Inflammatory macrophage treated with lipopolysaccharide for 1 hour (primary cell): ENCODE measurements around the gene PATE3.

Source experiments
- DNase-seq, 2 donors: peaks; one replicate each; pipeline ENCODE4 v3.0.0-alpha.2; 2020 to 2022

Gene PATE3

DNA sequence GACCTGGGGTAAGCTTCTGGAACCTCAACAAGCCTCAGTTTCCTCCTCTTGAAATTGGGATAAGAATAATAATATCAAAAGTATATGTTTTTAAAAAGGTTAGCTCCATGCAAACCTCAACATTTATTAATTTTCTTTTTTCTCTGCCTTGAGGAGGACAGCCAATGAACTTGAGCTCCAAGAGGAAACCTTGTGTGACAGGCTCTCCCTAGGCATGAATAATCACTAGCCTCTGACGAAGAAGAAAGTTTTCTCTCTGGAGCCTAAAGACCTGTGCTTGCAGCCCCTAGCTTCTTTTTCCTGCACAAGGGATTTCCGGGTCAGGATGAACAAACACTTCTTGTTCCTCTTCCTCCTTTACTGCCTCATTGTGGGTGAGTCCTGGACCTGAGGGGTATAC is at the start of gene PATE3:
Gene PATE3, plus strand, starts transcription at position 301 of the 400 bp plus-strand sequence. Its CDS starts 25 bp downstream, at position 326.
- DNase-seq, result no peak

- DNase-seq, result no peak
These were observed 47.3 kb upstream of the PATE3 start for GRCh38 chr11:125740617-125741016.

GRCh38 chr11:125743681-125744080 is 44.2 kb upstream of the PATE3 start:
- no peak for DNase-seq

DNA sequence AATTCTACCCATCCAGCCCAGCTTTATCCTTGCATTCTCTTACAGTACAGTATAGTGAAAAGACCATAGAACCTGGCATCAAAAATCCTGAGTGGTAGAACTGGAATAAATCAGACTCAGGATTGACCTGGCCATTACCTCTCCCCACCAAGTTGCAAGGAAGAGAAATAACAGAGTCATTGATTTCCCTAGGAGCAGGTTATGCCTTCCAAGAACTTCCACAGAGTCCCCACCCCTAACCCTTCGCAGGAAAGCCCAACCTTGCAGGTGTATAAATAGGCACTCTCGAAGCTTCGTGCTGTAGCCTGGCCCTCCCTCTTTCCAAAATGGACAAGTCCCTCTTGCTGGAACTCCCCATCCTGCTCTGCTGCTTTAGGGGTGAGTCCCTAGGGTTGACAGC is 41.9 kb upstream of the PATE3 start, which contains the start of gene PATE1:
Gene PATE1, plus strand, starts transcription at position 301 of the 400 bp plus-strand sequence. Its CDS starts 26 bp downstream, at position 327.
- no peak for DNase-seq

GRCh38 chr11:125750629-125751028 is 37.3 kb upstream of the PATE3 start:
- DNase-seq, result no peak

DNA sequence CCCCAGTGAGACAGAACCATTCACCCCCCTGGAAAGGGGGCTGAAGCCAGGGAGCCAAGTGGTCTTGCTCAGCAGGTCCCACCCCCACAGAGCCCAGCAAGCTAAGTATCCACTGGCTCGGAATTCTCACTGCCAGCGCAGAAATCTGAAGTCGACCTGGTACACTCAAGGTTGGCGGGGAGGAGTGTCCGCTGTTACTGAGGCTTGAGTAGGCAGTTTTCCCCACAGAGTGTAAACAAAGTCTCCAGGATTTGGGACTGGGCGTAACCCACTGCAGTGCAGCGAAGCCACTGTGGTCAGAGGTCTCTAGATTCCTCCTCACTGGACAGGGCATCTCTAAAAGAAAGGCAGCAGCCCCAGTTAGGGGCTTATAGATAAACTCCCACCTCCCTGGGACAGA is 31.9 kb upstream of the PATE3 start:
- no peak for DNase-seq

DNA sequence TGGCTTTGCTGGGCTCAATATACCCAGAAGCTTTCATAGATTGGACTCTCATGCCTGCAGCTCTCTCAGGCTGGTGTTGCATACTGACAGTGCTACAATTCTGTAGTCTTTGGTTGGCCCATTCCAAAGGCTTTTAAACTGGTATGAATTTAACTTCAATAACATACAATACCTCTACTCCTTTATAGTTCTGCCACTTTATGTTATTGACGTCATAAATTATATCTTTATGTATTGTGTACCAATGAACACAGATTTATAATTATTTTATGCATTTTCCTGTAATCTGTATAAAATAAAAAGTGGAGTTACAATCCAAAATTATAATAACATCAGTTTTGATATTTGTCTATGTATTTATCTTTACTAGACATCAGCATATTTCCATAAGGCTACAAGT is 25.5 kb upstream of the PATE3 start:
- DNase-seq, result no peak

GRCh38 chr11:125763483-125763882 is 24.4 kb upstream of the PATE3 start:
- DNase-seq, result no peak

GRCh38 chr11:125766251-125766650 is 21.7 kb upstream of the PATE3 start:
- no peak for DNase-seq

GRCh38 chr11:125768336-125769046 is 19.4 kb upstream of the PATE3 start:
- DNase-seq, result no peak

GRCh38 chr11:125770583-125770982 is 17.3 kb upstream of the PATE3 start:
- DNase-seq, result no peak

GRCh38 chr11:125772834-125773505 is 15.0 kb upstream of the PATE3 start:
- DNase-seq, result no peak

GRCh38 chr11:125773516-125773915 is 14.4 kb upstream of the PATE3 start:
- DNase-seq, result no peak

GRCh38 chr11:125777309-125777708 is 10.6 kb upstream of the PATE3 start:
- no peak for DNase-seq

DNA sequence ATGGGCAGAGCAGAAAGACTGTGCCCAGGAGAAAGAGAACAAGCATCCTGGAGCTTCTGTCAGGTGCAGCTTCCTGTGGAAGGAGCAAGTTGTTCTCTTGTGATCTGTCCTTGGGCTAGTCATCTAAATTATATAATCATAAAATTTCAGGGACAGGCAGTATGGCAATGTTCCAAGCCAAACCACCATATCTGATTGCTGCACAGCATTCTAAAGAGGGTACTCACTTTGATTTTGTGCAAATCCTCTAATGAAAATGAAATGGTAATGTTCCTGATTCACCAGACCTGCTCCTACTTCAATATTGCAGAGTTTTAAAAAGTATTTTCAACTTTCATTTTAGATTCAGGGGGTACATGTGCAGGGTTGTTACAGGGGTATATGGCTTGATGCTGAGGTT is 9.2 kb upstream of the PATE3 start, which contains the start of gene PATE2:
Gene PATE2, minus strand, starts transcription at position 101 of the 400 bp plus-strand sequence. Its CDS starts 55 bp downstream, at position 46.
- DNase-seq, result no peak

DNA sequence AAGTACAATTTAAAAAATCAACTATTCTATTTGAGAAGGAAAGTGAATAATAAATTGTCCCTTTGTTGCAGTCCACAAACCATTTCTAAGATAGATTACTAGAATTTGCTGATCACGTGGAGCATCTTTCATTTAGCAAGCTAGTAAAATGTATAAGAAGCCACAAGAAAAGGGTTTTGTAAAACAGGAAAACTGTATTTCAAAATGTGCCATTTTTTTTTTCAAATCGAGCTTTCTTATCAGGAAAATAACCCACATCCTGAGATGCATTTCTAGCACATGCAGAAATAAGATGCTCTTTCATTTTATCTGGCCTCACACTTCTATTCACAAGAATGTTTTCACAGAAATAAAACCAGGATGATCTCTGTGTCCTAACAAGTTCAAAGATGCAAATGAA is 3.2 kb upstream of the PATE3 start:
- DNase-seq, result no peak

DNA sequence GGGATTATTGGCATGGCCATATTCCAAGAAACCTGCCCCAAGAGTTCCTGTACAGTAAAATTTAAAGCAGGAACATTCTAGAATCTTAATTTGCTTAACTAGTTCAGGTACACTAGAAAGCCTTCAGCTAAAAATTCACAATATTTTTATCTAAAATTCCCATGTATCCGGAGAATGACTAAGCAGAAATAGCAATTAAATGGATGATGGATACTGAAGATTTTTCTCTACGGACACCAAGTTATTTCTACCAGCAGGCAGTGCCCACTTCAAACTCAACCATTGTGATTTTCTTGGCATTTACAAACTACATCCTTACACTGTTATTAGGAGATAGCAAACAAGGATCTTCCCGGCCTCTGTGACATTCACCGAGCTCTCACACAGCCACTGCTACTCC is 2.9 kb downstream of the PATE3 start:
- DNase-seq, result no peak

DNA sequence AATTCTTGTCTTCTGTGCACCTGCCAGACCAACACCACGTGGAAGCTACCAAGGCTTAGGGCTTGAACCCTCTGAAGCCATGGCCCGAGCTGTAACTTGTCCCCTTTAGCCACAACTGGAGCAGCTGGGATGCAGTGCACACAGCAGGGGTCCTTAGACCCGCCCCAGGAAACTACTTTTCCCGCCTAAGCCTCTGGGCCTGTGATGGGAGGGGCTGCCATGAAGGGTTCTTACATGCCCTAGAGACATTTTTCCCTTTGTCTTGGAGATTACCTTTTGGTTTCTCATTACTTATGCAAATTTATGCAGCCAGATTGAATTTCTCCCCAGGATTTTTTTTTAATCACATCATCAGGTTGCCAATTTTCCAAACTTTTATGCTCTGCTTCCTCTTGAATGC is 9.7 kb downstream of the PATE3 start:
- DNase-seq, result no peak

GRCh38 chr11:125799808-125800207 is 11.9 kb downstream of the PATE3 start:
- DNase-seq, result no peak

- DNase-seq, result no peak
These were observed 14.5 kb downstream of the PATE3 start for GRCh38 chr11:125802387-125802786.

DNA sequence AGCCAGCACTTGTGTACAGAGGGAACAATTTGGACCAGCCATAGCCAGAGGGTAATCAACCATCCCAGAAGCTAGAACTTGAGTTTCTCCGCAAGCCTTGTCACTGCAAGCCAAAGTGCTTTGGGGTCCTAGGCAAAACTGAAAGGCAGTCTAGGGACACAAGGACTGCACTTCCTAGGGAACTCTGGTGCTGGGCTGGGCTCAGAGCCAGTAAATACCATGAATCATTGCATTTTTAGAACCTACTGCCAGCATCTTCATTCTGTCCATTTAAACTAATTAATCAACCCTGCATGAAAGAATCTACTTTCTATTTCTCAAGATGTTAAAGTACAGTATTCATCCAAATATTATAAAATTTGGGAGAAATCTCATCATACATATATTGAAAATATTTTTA is 20.0 kb downstream of the PATE3 start:
- no peak for DNase-seq

DNA sequence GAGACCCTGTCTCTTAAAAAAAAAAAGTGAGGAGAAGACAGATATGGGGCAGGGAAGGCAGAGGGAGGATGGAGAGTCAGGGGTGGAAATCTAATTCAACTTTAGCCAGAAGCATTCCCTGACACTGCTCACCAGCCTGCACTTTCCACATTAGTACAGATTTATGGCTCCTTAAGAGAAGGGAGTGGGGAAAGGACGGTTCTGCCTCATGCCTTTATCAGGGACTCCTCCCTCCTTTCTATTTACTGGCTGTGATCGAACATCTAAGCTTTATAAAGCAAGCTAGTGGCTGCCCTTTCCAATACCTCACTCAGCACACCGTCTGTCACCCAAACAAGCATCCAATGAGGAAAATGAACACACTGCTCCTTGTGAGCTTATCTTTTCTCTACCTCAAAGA is 45.1 kb downstream of the PATE3 start, which contains the start of gene PATE4:
Gene PATE4, plus strand, starts transcription at position 301 of the 400 bp plus-strand sequence. Its CDS starts 44 bp downstream, at position 345.
- no peak for DNase-seq

GRCh38 chr11:125835748-125836147 is 47.8 kb downstream of the PATE3 start:
- DNase-seq, result no peak
